Measurements from ENCODE around the gene OBP2B.
"Not testable (repeated sequence)": the region's sequence is repeated elsewhere in the genome, so short reads cannot be mapped to it uniquely, and the experiment has no call there.

OBP2B gene

DNA sequence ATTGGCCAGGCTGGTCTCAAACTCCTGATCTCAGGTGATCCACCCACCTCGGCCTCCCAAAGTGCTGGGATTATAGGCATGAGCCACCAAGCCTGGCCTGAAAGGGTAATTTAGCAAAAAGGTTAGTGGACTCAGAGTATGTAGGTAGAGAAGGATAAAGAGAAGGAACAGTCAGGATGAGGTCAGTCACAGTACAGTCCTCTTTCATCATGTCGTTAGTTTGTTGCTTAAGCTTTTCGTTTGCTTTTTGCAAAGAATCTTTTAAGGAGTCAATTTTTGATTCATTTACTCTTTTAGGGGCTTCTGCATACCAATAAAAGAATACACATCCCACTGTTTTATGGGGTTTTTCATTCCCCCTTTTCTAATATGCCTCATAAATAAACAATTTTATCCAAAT lies 27.5 kb downstream of the OBP2B start:
- H3K27me3 ChIP-seq (ENCODE audit: insufficient read depth, low read depth, severe bottlenecking), result peaks cover 3% of the 10 kb centered on the region
- H3K27ac ChIP-seq, result no peak overlapping the region
- TF ChIP-seq, protein P1, sequence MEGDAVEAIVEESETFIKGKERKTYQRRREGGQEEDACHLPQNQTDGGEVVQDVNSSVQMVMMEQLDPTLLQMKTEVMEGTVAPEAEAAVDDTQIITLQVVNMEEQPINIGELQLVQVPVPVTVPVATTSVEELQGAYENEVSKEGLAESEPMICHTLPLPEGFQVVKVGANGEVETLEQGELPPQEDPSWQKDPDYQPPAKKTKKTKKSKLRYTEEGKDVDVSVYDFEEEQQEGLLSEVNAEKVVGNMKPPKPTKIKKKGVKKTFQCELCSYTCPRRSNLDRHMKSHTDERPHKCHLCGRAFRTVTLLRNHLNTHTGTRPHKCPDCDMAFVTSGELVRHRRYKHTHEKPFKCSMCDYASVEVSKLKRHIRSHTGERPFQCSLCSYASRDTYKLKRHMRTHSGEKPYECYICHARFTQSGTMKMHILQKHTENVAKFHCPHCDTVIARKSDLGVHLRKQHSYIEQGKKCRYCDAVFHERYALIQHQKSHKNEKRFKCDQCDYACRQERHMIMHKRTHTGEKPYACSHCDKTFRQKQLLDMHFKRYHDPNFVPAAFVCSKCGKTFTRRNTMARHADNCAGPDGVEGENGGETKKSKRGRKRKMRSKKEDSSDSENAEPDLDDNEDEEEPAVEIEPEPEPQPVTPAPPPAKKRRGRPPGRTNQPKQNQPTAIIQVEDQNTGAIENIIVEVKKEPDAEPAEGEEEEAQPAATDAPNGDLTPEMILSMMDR (IDR thresholded peaks at IDR 0.05; ENCODE audit: low read depth, low read length), result no peak
- no peak for DNase-seq
- H3K36me3 ChIP-seq, result no peaks in the 10 kb centered on the region
- no peaks in the 10 kb centered on the region for H3K9me3 ChIP-seq (ENCODE audit: severe bottlenecking)
- H3K4me3 ChIP-seq (ENCODE audit: low read depth, low read length), result no peak overlapping the region

- Histone ChIP-seq H3K27ac (no peak overlapping the region), H3K9me3 (ENCODE audit: severe bottlenecking) (no peaks in the 10 kb centered on the region), H3K4me3 (ENCODE audit: low read depth, low read length) (no peak overlapping the region), H3K36me3 (no peaks in the 10 kb centered on the region), H3K27me3 (ENCODE audit: insufficient read depth, low read depth, severe bottlenecking) (peaks cover 3% of the 10 kb centered on the region)
- DNase-seq, result no peak
- TF ChIP-seq, protein P1 (IDR thresholded peaks at IDR 0.05; ENCODE audit: low read depth, low read length), result no peak
Observed at GRCh38 chr9:133180953-133181352, 28.1 kb downstream of the OBP2B start.

GRCh38 chr9:133173056-133173455 lies 36.0 kb downstream of the OBP2B start:
- Histone ChIP-seq H3K36me3 (no peaks in the 10 kb centered on the region), H3K4me3 (ENCODE audit: low read depth, low read length) (no peak overlapping the region), H3K9me3 (ENCODE audit: severe bottlenecking) (no peaks in the 10 kb centered on the region), H3K27ac (no peak overlapping the region), H3K27me3 (ENCODE audit: insufficient read depth, low read depth, severe bottlenecking) (no peaks in the 10 kb centered on the region)
- DNase-seq, result no peak
- TF ChIP-seq, protein P1 (IDR thresholded peaks at IDR 0.05; ENCODE audit: low read depth, low read length), result no peak

DNA sequence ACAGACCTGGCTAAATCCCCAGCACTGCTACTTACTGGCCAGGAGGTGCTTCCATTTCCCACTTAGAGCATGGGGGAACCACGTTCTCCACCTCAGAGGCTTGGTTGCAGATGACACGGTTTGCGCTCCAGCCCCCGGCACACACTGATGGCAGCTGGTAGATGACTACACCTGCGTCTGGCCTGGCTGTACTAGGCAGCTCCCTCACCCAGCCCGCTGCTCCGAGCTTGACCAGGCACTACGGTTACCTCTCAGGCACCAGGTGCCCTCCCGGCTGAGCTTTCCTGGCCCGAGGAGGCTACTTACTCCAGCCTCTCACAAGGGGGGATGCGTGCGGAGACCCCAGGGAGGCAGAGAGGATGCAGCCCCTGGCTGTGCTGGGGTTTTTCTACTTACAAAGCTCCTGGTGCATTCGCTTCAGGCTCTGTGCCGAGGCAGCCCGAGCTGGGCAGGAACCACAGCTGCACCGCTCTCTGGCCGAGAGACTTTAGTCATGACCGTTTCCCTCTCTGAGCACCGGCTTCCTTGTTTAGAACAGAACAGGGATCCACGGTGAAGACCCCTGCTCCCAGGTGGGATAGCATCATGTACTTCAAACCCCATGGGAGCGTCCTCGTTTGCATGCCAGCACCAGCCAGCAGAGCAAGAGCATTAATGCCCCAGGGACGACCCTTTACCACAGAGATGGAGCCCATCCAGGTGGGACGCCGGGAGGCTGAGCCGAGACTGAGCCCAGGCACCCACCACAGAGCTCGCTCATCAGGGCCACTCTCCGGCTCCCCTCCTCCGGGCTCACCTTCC lies 37.7 kb downstream of the OBP2B start:
- Histone ChIP-seq H3K27ac (no peak overlapping the region), H3K9me3 (ENCODE audit: severe bottlenecking) (no peaks in the 10 kb centered on the region), H3K27me3 (ENCODE audit: insufficient read depth, low read depth, severe bottlenecking) (no peaks in the 10 kb centered on the region), H3K36me3 (no peaks in the 10 kb centered on the region), H3K4me3 (ENCODE audit: low read depth, low read length) (no peak overlapping the region)
- DNase-seq, result no peak
- TF ChIP-seq, protein P1 (IDR thresholded peaks at IDR 0.05; ENCODE audit: low read depth, low read length), result no peak

DNA sequence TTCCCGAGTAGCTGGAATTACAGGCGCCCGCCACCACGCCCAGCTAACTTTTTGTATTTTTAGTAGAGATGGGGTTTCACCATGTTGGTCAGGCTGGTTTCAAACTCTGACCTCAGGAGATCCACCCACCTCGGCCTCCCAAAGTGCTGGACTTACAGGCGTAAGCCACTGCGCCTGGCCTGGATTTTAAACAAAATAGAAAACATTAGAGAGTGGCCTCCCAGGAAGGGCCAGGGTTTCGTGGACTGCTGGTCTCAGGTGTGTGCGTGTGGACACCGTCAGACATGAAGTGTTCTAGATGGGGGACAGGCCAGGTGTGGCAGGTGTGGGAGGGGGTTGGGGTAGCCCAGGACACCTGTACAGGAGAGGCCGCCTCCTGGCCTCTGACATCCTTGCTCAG lies 38.3 kb downstream of the OBP2B start:
- TF ChIP-seq, protein P1 (IDR thresholded peaks at IDR 0.05; ENCODE audit: low read depth, low read length), result no peak
- no peak for DNase-seq
- no peaks in the 10 kb centered on the region for H3K27me3 ChIP-seq (ENCODE audit: insufficient read depth, low read depth, severe bottlenecking)
- no peaks in the 10 kb centered on the region for H3K36me3 ChIP-seq
- no peaks in the 10 kb centered on the region for H3K9me3 ChIP-seq (ENCODE audit: severe bottlenecking)
- H3K27ac ChIP-seq, result no peak overlapping the region
- no peak overlapping the region for H3K4me3 ChIP-seq (ENCODE audit: low read depth, low read length)

- H3K36me3 ChIP-seq; DNase-seq; H3K27ac ChIP-seq; H3K4me3 ChIP-seq (ENCODE audit: low read depth, low read length); H3K27me3 ChIP-seq (ENCODE audit: insufficient read depth, low read depth, severe bottlenecking); H3K9me3 ChIP-seq (ENCODE audit: severe bottlenecking): not testable (repeated sequence)
Observed at GRCh38 chr9:133169687-133170086, 39.4 kb downstream of the OBP2B start.
